Fibroblast of lung (primary cell): Measurements from ENCODE around the gene RABGAP1L. TPM values are rescaled to one million over a fixed set of nuclear protein-coding genes. Genes with fewer than 3 reads are reported as not detected.

Experiments
- DNase-seq, 2 donors: peaks; one replicate each; pipeline versions ENCODE4 v3.0.0 to v3.0.0-alpha.2; 2010; ENCODE audit warnings: low read depth in 2 of 2
- H2AFZ ChIP-seq: 2 replicates; pipeline ENCODE4 v1.5.1; 2012; ENCODE audit warnings: low read length, control low read depth, inconsistent platforms
- H3K27ac ChIP-seq: 2 replicates; pipeline ENCODE4 v1.5.1; 2011; ENCODE audit warnings: low read length, control low read depth; ENCODE audit not compliant: insufficient read depth
- H3K27me3 ChIP-seq: 2 replicates; pipeline ENCODE4 v1.5.1; 2011; ENCODE audit warnings: mild to moderate bottlenecking, low read length; ENCODE audit not compliant: control insufficient read depth, insufficient read depth
- H3K36me3 ChIP-seq: 2 replicates; pipeline ENCODE4 v1.5.1; 2011; ENCODE audit warnings: low read length; ENCODE audit not compliant: control insufficient read depth, insufficient read depth
- H3K4me1 ChIP-seq: 2 replicates; pipeline ENCODE4 v1.5.1; 2011; ENCODE audit warnings: low read length; ENCODE audit not compliant: control insufficient read depth, insufficient read depth; ENCODE audit errors: extremely low read depth
- H3K4me2 ChIP-seq: 2 replicates; pipeline ENCODE4 v1.5.1; 2011; ENCODE audit warnings: low read length, control low read depth; ENCODE audit not compliant: insufficient read depth; ENCODE audit errors: extremely low read depth
- H3K4me3 ChIP-seq, 4 experiments: fragments of 200-600 bp in 1 of 4; sonication (generic) in 1 of 4; replicated peaks in 1 of 4; 2 replicates each; pipeline ENCODE4 v1.5.1; 2011 to 2016; ENCODE audit warnings: low read length in 4 of 4, low read depth in 3 of 4, mild to moderate bottlenecking in 3 of 4, control low read depth in 2 of 4, inconsistent platforms in 1 of 4, mixed read lengths in 1 of 4; ENCODE audit not compliant: insufficient read depth in 1 of 4; ENCODE audit errors: control extremely low read depth in 1 of 4
- H3K79me2 ChIP-seq: 2 replicates; pipeline ENCODE4 v1.5.1; 2012; ENCODE audit warnings: mild to moderate bottlenecking, low read length, inconsistent platforms; ENCODE audit not compliant: control insufficient read depth, insufficient read depth
- H3K9ac ChIP-seq: 2 replicates; pipeline ENCODE4 v1.5.1; 2011; ENCODE audit warnings: mild to moderate bottlenecking, low read length, control low read depth; ENCODE audit not compliant: insufficient read depth
- H3K9me3 ChIP-seq: 2 replicates; pipeline ENCODE4 v1.5.1; 2012; ENCODE audit warnings: low read depth, low read length; ENCODE audit not compliant: control insufficient read depth, insufficient read depth
- H4K20me1 ChIP-seq: 2 replicates; pipeline ENCODE4 v1.5.1; 2011; ENCODE audit warnings: low read length; ENCODE audit not compliant: control insufficient read depth, insufficient read depth; ENCODE audit errors: extremely low read depth
- CTCF ChIP-seq, 2 donors: IDR thresholded peaks in 1 of 2; conservative IDR thresholded peaks in 1 of 2; 1 replicate in 1 of 2; 2 replicates in 1 of 2; pipeline ENCODE4 v1.5.1; 2011 to 2012; ENCODE audit warnings: low read length in 2 of 2, control low read depth in 1 of 2, inconsistent platforms in 1 of 2, low read depth in 1 of 2, mild to moderate bottlenecking in 1 of 2
- EZH2 ChIP-seq: IDR thresholded peaks from 2 replicates; pipeline ENCODE4 v1.5.1; 2012; ENCODE audit warnings: low read length, control low read depth, mild to moderate bottlenecking; ENCODE audit errors: missing control alignments
- polyA plus RNA-seq, 2 donors: library from polyadenylated mRNA; depleted of rRNA in 1 of 2; stranded (reverse) in 1 of 2; unstranded in 1 of 2; fragments of >200 nt; gene quantifications; 2 replicates each; pipeline ENCODE4 v1.2.1, GENCODE V29; 2011 to 2012; ENCODE audit warnings: missing spikeins in 1 of 2
- total RNA-seq: library from RNA; depleted of rRNA; stranded (reverse); fragments of >200 nt; gene quantifications from 2 replicates; pipeline ENCODE4 v1.2.1, GENCODE V29; 2014

Gene RABGAP1L
- total and polyA plus RNA-seq, 2 donors (not counting 1 experiment from before 2014, with no cell fraction given), result 33.8 to 36.5 TPM

GRCh38 chr1:174657893-174658292 lies 498.6 kb downstream of the RABGAP1L start:
- Histone ChIP-seq H3K27ac (no peak overlapping the region), H3K27me3 (no peaks in the 10 kb centered on the region), H3K4me3 (no peak overlapping the region), H2AFZ (no peak overlapping the region), H3K4me2 (no peak overlapping the region), H3K79me2 (no peaks in the 10 kb centered on the region), H3K36me3 (no peaks in the 10 kb centered on the region), H3K4me1 (no peaks in the 10 kb centered on the region), H4K20me1 (no peaks in the 10 kb centered on the region), H3K9ac (no peak overlapping the region), H3K9me3 (no peaks in the 10 kb centered on the region)
- no peak for DNase-seq
- TF ChIP-seq EZH2 (no peak), CTCF (conservative IDR thresholded peaks at IDR 0.05 in 1 of 2, IDR thresholded peaks at IDR 0.05 in 1 of 2; ENCODE audit: low read depth in 1 of 2, low read length in 2 of 2) (no peak)

GRCh38 chr1:174659823-174660222 lies 500.5 kb downstream of the RABGAP1L start:
- no peak overlapping the region for H3K9ac ChIP-seq
- no peaks in the 10 kb centered on the region for H3K79me2 ChIP-seq

GRCh38 chr1:174660476-174660875 lies 501.2 kb downstream of the RABGAP1L start:
- Histone ChIP-seq H2AFZ (no peak overlapping the region), H3K9me3 (no peaks in the 10 kb centered on the region), H3K27me3 (no peaks in the 10 kb centered on the region), H3K4me3 (no peak overlapping the region), H3K9ac (no peak overlapping the region), H4K20me1 (no peaks in the 10 kb centered on the region), H3K4me2 (no peak overlapping the region), H3K4me1 (no peaks in the 10 kb centered on the region), H3K36me3 (no peaks in the 10 kb centered on the region), H3K27ac (no peak overlapping the region), H3K79me2 (no peaks in the 10 kb centered on the region)
- DNase-seq, result no peak
- no peak for TF ChIP-seq EZH2
- no peak for TF ChIP-seq CTCF (conservative IDR thresholded peaks at IDR 0.05 in 1 of 2, IDR thresholded peaks at IDR 0.05 in 1 of 2; ENCODE audit: low read depth in 1 of 2, low read length in 2 of 2)

More at GRCh38 chr1:174659823-174660222, 500.5 kb downstream of the RABGAP1L start:
- Histone ChIP-seq H3K27me3 (no peaks in the 10 kb centered on the region), H4K20me1 (no peaks in the 10 kb centered on the region), H3K36me3 (no peaks in the 10 kb centered on the region), H3K27ac (no peak overlapping the region), H3K4me3 (no peak overlapping the region), H3K9me3 (no peaks in the 10 kb centered on the region), H3K4me1 (no peaks in the 10 kb centered on the region), H3K4me2 (no peak overlapping the region), H2AFZ (no peak overlapping the region)
- peak; percentile 25 to 79 for DNase-seq
- TF ChIP-seq EZH2 (no peak), CTCF (conservative IDR thresholded peaks at IDR 0.05 in 1 of 2, IDR thresholded peaks at IDR 0.05 in 1 of 2; ENCODE audit: low read depth in 1 of 2, low read length in 2 of 2) (no peak)
